ENCODE measurements around the gene ADGRD1. TPM values are rescaled to one million over a fixed set of nuclear protein-coding genes. Genes with fewer than 3 reads are reported as not detected.

ADGRD1 gene
- total RNA-seq, 1 donor from 2014 or later: 108 TPM

- Histone ChIP-seq H3K27ac (no peak overlapping the region), H3K9me3 (no peaks in the 10 kb centered on the region), H3K4me1 (no peaks in the 10 kb centered on the region), H3K36me3 (no peaks in the 10 kb centered on the region), H3K27me3 (ENCODE audit: low read depth) (no peaks in the 10 kb centered on the region), H3K4me3 (no peak overlapping the region)
- TF ChIP-seq CTCF (IDR thresholded peaks at IDR 0.05): no peak
- intact Hi-C loops (cut with DNase I): no loop called here
- no peak for DNase-seq
- no peak for ATAC-seq
These were observed 101.4 kb downstream of the ADGRD1 start for GRCh38 chr12:131055093-131055465.

- H3K9me3 ChIP-seq: no peaks in the 10 kb centered on the region
- ATAC-seq (no peak), DNase-seq (no peak)
- H3K4me1 ChIP-seq: no peaks in the 10 kb centered on the region
- H3K4me3 ChIP-seq: no peak overlapping the region
- H3K36me3 ChIP-seq: no peaks in the 10 kb centered on the region
- intact Hi-C loops (cut with DNase I): no loop called here
- H3K27ac ChIP-seq: no peak overlapping the region
- H3K27me3 ChIP-seq (ENCODE audit: low read depth): no peaks in the 10 kb centered on the region
- no peak for TF ChIP-seq CTCF (IDR thresholded peaks at IDR 0.05)
These were observed 102.0 kb downstream of the ADGRD1 start for GRCh38 chr12:131055596-131056233.

GRCh38 chr12:131056626-131057025, 102.9 kb downstream of the ADGRD1 start:
- TF ChIP-seq CTCF (IDR thresholded peaks at IDR 0.05): no peak
- DNase-seq: no peak
- Histone ChIP-seq H3K9me3 (no peaks in the 10 kb centered on the region), H3K27me3 (ENCODE audit: low read depth) (no peaks in the 10 kb centered on the region), H3K4me1 (no peaks in the 10 kb centered on the region), H3K36me3 (no peaks in the 10 kb centered on the region), H3K4me3 (no peak overlapping the region), H3K27ac (no peak overlapping the region)
- intact Hi-C loops (cut with DNase I): no loop called here
- no peak for ATAC-seq

- H3K36me3 ChIP-seq: no peaks in the 10 kb centered on the region
- no peak overlapping the region for H3K4me3 ChIP-seq
- no peaks in the 10 kb centered on the region for H3K4me1 ChIP-seq
- no peaks in the 10 kb centered on the region for H3K9me3 ChIP-seq
- ATAC-seq (no peak), DNase-seq (no peak)
- H3K27me3 ChIP-seq (ENCODE audit: low read depth): no peaks in the 10 kb centered on the region
- intact Hi-C loops (cut with DNase I): no loop called here
- no peak for TF ChIP-seq CTCF (IDR thresholded peaks at IDR 0.05)
- no peak overlapping the region for H3K27ac ChIP-seq
These were observed 103.6 kb downstream of the ADGRD1 start for GRCh38 chr12:131057211-131057721.

GRCh38 chr12:131057722-131058515, 104.2 kb downstream of the ADGRD1 start:
- no peaks in the 10 kb centered on the region for H3K4me1 ChIP-seq
- no peaks in the 10 kb centered on the region for H3K9me3 ChIP-seq
- H3K36me3 ChIP-seq: no peaks in the 10 kb centered on the region
- TF ChIP-seq CTCF (IDR thresholded peaks at IDR 0.05): no peak
- no peak overlapping the region for H3K27ac ChIP-seq
- H3K4me3 ChIP-seq: no peak overlapping the region
- intact Hi-C loops (cut with DNase I): no loop called here
- DNase-seq (no peak), ATAC-seq (no peak)
- no peaks in the 10 kb centered on the region for H3K27me3 ChIP-seq (ENCODE audit: low read depth)

Data from lower lobe of right lung (tissue), 2 donors.